Calu3 (cell line): Measurements from ENCODE around the gene GAS2L1. TPM values are rescaled to one million over a fixed set of nuclear protein-coding genes. Genes with fewer than 3 reads are reported as not detected.

Source experiments
- BruUV-seq: library from RNA; stranded (reverse); fragments of 400-500 nt; replicated peaks from 2 replicates; lab custom pipeline; 2021; lab: Mats Ljungman, UMichigan
- CTCF ChIA-PET: fragments of 300-600 bp; sonication (Branson Sonifier 250); formaldehyde crosslinking; loops from one replicate; lab custom pipeline; 2022; ENCODE audit warnings: antibody characterized with exemption; lab: Charles Lee
- DNase-seq: peaks from one replicate; pipeline ENCODE4 v3.0.0; 2022
- H3K27ac Mint-ChIP-seq: one replicate; pipeline ENCODE4 v1.8.0; 2022; ENCODE audit warnings: mixed read lengths; ENCODE audit not compliant: unreplicated experiment
- H3K27me3 Mint-ChIP-seq: one replicate; pipeline ENCODE4 v1.8.0; 2022; ENCODE audit warnings: mixed read lengths; ENCODE audit not compliant: unreplicated experiment
- H3K36me3 Mint-ChIP-seq: one replicate; pipeline ENCODE4 v1.8.0; 2022; ENCODE audit warnings: mild to moderate bottlenecking, moderate library complexity, mixed read lengths; ENCODE audit not compliant: insufficient read depth, unreplicated experiment
- H3K4me1 Mint-ChIP-seq: one replicate; pipeline ENCODE4 v1.8.0; 2022; ENCODE audit warnings: mild to moderate bottlenecking, low read depth, mixed read lengths; ENCODE audit not compliant: unreplicated experiment
- H3K4me3 Mint-ChIP-seq: one replicate; pipeline ENCODE4 v1.8.0; 2022; ENCODE audit warnings: mild to moderate bottlenecking, low read depth, moderate library complexity, mixed read lengths; ENCODE audit not compliant: unreplicated experiment
- H3K9me3 Mint-ChIP-seq: one replicate; pipeline ENCODE4 v1.8.0; 2022; ENCODE audit warnings: low read depth, mixed read lengths; ENCODE audit not compliant: unreplicated experiment
- intact Hi-C: fragments of 100-400 bp; cut with micrococcal nuclease; formaldehyde crosslinking; loops from one replicate; pipeline ENCODE4 v1.10.0; 2022; ENCODE audit not compliant: unreplicated experiment
- total RNA-seq: library from RNA; stranded (reverse); gene quantifications from 2 replicates; pipeline ENCODE4 v1.2.3, GENCODE V29; 2022
- TF ChIP-seq, protein P1 (sequence below): fragments of 200-600 bp; IDR thresholded peaks from one replicate; pipeline ENCODE4 v1.8.0; 2022; ENCODE audit warnings: antibody characterized with exemption; ENCODE audit not compliant: unreplicated experiment

GAS2L1 gene
- total RNA-seq, 1 experiment from 2014 or later = 16.9 TPM

DNA sequence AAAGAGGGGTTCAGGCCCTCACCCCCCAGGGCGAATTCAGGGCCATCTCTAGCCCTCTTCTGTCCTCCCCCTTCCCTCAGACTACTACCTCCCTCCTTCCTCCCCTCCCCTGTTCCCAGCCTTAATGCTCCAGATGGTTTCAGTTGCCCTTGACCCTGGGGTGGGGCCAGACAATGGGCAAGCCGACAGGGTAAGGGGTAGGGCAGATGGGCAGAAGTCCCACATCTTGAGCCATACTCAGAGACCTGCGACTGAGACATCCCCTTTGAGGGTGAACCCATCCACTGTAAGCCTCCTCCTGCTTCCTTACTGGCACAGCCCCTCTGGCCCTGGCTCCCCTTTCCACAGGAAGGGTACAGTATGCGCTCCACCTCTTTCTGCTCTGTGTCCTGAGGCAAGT, 40.5 kb upstream of the GAS2L1 start:
- no peak for DNase-seq
- CTCF ChIA-PET = no interaction called here
- Mint-ChIP-seq H3K27me3 (no peaks in the 10 kb centered on the region), H3K27ac (no peak overlapping the region), H3K36me3 (peaks cover 54% of the 10 kb centered on the region), H3K9me3 (no peaks in the 10 kb centered on the region), H3K4me1 (peaks cover 17% of the 10 kb centered on the region), H3K4me3 (peak overlapping the region; percentile 94)
- TF ChIP-seq, protein P1, sequence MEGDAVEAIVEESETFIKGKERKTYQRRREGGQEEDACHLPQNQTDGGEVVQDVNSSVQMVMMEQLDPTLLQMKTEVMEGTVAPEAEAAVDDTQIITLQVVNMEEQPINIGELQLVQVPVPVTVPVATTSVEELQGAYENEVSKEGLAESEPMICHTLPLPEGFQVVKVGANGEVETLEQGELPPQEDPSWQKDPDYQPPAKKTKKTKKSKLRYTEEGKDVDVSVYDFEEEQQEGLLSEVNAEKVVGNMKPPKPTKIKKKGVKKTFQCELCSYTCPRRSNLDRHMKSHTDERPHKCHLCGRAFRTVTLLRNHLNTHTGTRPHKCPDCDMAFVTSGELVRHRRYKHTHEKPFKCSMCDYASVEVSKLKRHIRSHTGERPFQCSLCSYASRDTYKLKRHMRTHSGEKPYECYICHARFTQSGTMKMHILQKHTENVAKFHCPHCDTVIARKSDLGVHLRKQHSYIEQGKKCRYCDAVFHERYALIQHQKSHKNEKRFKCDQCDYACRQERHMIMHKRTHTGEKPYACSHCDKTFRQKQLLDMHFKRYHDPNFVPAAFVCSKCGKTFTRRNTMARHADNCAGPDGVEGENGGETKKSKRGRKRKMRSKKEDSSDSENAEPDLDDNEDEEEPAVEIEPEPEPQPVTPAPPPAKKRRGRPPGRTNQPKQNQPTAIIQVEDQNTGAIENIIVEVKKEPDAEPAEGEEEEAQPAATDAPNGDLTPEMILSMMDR = no peak
- BruUV-seq = no TSS peak
- intact Hi-C loops = no loop called here

GRCh38 chr22:29266564-29267461, 39.6 kb upstream of the GAS2L1 start:
- no peak for DNase-seq
- H3K27me3 Mint-ChIP-seq = no peaks in the 10 kb centered on the region
- H3K27ac Mint-ChIP-seq = peak overlapping the region; percentile 100
- peak overlapping the region; percentile 94 for H3K4me3 Mint-ChIP-seq
- intact Hi-C loops = no loop called here
- TF ChIP-seq, protein P1 = no peak
- peaks cover 63% of the 10 kb centered on the region for H3K36me3 Mint-ChIP-seq
- H3K4me1 Mint-ChIP-seq = peaks cover 26% of the 10 kb centered on the region
- BruUV-seq = no TSS peak
- no peaks in the 10 kb centered on the region for H3K9me3 Mint-ChIP-seq
- CTCF ChIA-PET = interaction anchor here (0.7 kb wide), 1 partner anchor 288 kb away, joined by 3 read pairs; no protein-coding TSS in a partner anchor

GRCh38 chr22:29267462-29267857, 39.0 kb upstream of the GAS2L1 start:
- TF ChIP-seq, protein P1 = no peak
- H3K4me1 Mint-ChIP-seq = peaks cover 32% of the 10 kb centered on the region
- no peak for DNase-seq
- BruUV-seq = TSS peak; percentile 69
- peak overlapping the region; percentile 100 for H3K27ac Mint-ChIP-seq
- peak overlapping the region; percentile 94 for H3K4me3 Mint-ChIP-seq
- no peaks in the 10 kb centered on the region for H3K27me3 Mint-ChIP-seq
- H3K9me3 Mint-ChIP-seq = no peaks in the 10 kb centered on the region
- H3K36me3 Mint-ChIP-seq = peaks cover 69% of the 10 kb centered on the region
- intact Hi-C loops = no loop called here
- CTCF ChIA-PET = interaction anchor here (0.6 kb wide), 1 partner anchor 504 kb away, joined by 3 read pairs; no protein-coding TSS in a partner anchor

DNA sequence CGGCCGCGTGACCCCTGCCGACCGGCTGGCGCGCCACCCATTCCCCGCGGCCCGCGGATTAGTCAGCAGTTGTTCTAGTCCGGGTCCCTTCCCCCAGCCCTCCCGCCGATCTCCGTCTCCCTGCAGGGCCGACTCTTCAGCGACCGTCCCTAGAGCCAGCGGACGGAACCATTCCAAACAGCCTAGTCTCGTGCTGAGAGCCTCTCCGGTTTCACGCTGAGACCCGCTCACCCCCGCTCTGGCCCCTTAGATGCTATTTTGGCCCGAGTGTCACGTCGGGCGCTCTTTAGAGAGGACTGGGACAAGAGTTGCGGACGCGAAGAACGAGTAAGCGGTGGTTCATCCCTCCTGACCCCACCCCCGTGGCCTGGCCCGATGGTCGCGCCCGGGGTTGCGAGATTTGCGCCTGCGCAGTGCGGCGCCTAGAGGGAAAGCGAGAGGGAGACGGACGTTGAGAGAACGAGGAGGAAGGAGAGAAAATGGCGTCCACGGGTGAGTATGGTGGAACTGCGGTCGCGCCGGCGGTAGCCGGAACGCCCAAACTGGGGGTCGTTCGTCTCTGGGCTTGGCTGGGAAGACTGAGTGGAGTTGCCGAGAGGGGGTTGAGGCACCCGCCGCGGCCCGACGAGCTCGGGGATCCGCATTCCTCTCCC, 38.5 kb upstream of the GAS2L1 start, which contains the start of the genes EWSR1 and RHBDD3:
Gene EWSR1, plus strand, starts transcription at position 411 of the 653 bp plus-strand sequence. Its CDS starts 69 bp downstream, at position 480.
Gene RHBDD3, minus strand, starts transcription at position 124 of the 653 bp plus-strand sequence. CDS start 2,355 bp downstream, outside the sequence.
- intact Hi-C loops = no loop called here
- DNase-seq = peak; percentile 97
- TF ChIP-seq, protein P1 = no peak
- CTCF ChIA-PET = interaction anchor here (0.6 kb wide), 1 partner anchor 504 kb away, joined by 3 read pairs; no protein-coding TSS in a partner anchor
- H3K9me3 Mint-ChIP-seq = no peaks in the 10 kb centered on the region
- no peaks in the 10 kb centered on the region for H3K27me3 Mint-ChIP-seq
- peaks cover 34% of the 10 kb centered on the region for H3K4me1 Mint-ChIP-seq
- H3K27ac Mint-ChIP-seq = peak within 1 kb of the TSS; percentile 100
- BruUV-seq = no TSS peak
- peak within 1 kb of the TSS; percentile 94 for H3K4me3 Mint-ChIP-seq
- peaks cover 71% of the 10 kb centered on the region for H3K36me3 Mint-ChIP-seq
